NOMO-1 (cell line): ENCODE results near the gene PIH1D2.
"Not testable (repeated sequence)": the region's sequence is repeated elsewhere in the genome, so short reads cannot be mapped to it uniquely, and the experiment has no call there.

Source experiments
- DNase-seq, 2 experiments: peaks; one replicate each; lab custom pipeline; 2025; ENCODE audit not compliant: unreplicated experiment in 2 of 2; lab: John Stamatoyannopoulos, UW

The PIH1D2 gene, protein sequence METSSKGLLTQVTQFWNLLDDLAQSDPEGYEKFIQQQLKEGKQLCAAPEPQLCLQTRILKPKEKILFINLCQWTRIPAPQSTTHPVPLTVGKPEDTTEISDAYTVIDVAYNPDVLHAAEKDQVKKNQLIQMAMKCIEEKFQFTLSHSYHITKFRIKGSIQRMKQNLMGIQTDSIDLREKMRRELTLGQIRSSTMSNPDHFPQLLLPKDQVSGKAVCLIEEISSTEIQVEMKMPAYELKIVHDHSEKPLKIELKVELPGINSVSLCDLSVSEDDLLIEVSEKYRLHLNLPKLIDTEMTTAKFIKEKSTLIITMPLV

DNA sequence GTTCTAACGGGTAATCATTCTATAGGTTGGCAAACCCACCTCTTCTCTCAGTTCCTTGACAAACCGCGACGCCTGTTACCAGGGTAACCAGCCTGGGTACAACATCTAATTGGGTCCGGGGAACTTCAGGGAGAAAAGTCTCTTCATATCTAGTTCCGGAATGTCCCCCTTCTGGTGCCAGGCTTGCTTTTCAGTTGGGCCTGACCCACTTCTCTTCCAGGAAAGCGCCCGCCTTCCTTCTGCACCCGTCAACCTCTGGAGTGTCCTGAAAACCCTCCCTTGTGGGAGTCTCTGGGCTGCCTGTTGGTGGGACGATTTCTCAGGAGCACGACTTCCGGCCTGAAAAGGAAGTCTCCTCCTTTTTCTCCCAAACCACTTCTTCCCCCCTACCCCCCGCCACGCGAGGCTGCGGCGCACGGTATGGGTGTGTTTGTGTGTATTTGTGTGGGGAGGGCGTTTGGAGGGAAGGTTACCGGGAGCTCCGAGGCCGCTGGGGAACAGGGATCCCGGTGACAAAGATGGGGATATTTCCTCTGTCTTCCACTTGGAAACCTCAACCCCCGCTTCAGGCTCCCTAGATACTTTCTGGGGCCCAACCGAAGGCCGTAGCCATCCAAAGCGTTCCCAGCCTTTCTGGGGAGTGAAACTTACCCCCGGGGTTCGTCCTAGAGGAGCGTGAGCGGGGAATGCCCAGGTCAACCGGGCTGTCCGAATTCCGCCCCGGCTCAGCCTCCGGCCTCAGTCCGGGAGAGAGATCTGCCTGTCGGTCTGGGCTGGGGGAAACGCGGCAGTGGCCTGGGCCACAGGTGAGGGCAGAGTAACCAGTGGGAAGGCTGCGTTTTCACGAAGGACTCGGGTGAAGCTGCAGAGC lies at the start of gene PIH1D2, which contains the start of gene NKAPD1:
PIH1D2 (minus strand) TSS at position 77 of the 871 bp plus-strand sequence. CDS start 843 bp downstream, outside the sequence.
NKAPD1 (plus strand) TSS at position 359 of the 871 bp plus-strand sequence. CDS start 1,276 bp downstream, outside the sequence.
- peak; percentile 69 to 85 for DNase-seq

DNA sequence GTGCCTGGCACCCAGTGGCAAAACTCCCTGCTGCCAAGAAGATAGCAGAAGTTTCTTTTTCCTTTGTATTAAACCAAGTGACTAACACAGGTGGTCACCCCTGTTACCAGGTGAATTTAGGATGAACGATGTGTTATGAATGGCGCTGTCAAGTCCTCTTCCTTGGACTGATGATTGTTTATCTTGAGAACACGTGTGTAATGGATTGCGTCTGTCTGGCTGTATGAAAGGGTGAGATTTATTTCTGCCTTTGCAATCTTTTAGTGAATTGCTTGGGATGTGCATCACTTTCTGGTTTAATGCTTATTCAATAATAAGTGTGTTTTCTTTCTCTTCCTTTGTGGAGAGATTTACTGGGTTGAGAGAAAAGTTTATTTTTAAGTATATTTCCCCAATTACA lies 49.3 kb upstream of the PIH1D2 start:
- DNase-seq = no peak

DNA sequence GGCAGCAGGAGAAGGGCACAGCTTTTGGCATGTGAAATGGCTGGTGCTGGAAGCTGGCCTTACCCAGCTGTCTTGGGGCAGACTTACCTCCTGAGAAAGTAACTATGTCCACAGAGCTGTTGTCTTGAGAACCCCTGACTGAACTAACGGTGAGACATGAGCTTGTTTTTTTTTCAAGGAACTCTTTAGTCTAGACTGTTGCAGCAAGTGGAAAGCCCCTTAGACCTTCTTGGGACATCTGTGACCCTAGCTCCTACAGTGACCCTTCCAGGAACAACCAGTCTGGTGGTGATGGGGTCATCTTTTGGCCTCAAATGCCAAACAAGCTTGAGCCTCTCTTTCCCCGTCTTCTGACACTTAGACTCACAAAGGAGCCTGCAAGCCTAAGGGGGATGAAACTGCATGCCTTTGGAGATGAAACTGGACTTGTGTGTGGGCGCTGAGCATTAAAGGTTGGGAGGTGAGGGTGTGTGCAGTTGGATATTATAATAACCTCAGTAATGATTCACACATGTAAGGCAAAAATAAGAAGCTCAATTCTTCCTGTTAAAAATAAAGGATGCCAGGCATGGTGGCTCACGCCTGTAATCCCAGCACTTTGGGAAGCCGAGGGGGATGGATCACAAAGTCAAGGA lies 48.3 kb upstream of the PIH1D2 start:
- DNase-seq = no peak

DNA sequence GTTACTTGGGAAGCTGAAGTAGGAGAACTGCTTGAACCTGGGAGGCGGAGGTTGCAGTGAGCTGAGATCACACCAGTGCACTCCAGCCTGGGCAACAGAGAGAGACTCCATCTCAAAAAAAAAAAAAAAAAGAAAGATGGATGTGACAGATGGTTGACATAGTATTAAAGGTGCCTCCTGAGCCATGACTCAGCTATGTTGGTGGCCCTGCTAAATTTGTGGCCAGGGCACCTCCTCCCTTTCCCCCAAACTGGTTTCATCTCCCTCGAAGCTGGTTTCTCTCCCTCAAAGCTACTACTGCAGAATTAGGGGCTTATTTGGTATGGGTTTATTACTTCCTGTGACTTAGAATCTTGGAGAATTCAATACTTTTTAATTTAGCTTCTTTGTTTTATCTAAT lies 44.4 kb upstream of the PIH1D2 start:
- DNase-seq = no peak

DNA sequence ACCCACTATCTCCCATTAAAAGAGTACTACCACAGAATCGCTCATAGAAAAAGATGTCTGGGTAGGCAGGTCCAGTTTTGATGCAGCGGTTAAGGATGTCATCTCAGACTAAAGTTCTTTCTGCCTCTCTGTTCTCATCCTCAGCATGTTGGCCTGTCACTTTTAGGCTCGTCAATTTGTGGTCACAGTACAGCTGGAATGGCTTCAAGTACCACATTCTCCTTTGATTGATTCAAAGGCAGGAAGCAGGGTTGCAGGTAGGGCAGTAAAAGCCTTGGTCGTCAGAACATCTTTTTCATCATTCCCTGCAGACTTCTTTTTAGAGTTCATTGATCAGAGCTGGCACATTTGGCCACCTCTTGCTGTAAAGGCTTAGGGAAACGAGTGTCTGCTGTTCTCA lies 41.6 kb upstream of the PIH1D2 start:
- DNase-seq = no peak

DNA sequence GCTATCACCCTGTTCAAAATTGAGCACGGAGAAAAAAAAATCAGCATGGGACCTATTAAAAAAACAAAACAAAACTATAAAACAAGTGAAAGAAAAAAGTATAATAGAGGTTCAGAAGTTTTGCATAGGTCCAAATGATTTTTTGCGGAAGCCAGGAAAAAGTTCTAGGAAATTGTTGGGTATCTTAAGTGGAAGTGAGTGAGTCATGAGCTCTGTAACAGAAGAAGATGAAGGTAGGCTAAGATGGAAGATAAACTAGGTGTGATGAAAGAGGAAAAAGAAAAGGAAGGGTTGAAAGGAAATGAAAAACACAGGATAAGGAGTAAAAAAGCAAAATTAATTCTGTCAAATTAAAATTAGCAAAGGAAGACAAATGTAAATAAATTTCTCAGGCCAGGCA lies 40.6 kb upstream of the PIH1D2 start:
- DNase-seq = no peak

DNA sequence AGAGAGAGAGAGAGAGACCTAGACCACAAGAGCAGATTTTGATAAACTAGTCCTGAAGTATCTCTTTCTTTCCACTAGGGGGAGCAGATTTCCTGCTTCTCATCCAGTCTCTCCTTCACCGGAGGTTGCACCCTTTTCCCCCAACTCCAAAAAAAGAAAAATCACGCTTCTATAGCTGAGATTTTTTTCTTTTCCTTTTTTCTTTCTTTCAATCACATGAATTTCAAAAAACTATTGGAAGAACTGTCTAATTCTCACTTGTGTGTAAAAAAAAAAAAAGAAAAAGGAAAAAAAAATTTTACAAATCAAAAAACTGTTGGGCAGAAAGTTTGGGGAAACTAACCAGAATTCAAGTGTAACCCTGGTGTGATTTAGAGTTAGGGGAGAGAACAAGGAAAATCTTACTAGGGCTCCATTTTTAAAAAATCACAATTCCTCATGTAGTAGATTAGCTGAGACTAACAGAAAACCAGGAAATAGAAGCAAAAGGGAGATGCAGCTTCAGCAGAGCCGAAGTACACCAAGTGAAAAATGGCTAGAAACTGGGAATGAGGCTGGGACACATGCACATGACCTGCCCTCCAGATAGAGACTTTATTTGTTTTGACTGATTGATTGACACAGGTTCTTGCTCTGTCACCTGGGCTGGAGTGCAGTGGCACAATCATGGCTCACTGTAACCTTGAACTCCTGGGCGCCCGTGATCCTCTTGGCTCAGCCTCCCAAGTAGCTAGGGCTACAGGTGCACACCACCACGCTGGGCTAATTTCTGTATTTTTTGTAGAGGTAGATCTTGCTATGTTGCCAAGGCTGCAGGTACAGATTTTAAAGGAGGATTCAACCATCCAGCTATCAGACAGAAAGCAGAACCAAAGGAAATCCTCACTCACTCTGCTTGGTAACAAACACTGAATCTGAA lies 40.0 kb upstream of the PIH1D2 start:
- peak; percentile 36 to 67 for DNase-seq

DNA sequence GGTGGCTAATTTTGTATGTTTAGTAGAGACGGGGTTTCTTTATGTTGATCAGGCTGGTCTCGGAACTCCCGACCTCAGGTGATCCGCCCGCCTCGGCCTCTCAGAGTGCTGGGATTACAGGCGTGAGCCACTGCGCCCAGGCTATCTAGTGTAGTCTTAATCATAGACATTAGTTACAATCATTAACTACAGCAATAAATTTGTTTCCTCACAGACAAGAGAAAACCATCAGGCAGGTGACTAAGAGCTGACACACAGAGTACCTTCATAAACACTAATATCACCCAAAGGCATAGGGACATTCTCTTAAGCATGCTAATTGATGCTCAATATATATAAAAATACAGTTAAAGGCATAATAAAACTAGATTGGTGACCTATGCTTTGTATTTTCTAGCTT lies 32.3 kb upstream of the PIH1D2 start:
- no peak for DNase-seq

DNA sequence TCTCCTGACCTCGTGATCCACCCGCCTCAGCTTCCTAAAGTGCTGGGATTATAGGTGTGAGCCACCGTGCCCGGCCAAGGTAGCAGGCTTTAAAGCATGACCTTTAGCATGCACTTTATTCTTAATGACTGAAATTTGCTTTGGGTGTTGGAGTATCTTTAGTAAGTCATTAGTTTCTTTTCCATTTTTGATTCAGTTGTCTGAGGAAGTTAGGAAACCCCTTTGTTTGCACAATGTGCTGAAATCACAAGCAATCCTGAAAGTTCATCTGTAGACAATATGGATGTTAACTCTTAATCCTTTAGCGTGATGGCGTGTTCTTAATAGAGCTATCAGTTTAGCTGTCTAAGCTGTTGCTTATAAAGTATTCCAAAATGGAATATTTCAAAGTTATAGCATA lies 29.6 kb upstream of the PIH1D2 start:
- DNase-seq = peak in 1 of 2 experiments; percentile 72

DNA sequence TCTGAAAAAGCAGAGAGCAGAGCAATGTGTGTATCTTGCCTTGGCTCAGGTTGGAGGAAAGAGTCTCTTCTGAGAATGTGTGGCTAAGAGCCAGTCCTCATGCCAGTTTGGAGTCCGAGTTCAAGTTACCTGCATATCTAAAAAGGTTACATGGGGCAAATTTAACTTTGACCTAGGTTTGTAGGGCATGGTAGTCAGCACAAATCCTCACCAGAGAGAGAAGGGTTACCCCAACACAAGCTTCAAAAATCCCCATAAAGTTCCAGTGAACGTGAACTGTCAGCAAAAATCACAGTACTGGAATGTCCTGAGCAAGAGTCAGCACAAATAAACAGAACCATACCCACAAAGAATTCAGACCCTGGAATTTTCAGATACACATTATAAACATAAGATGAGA lies 26.6 kb upstream of the PIH1D2 start:
- DNase-seq = no peak

DNA sequence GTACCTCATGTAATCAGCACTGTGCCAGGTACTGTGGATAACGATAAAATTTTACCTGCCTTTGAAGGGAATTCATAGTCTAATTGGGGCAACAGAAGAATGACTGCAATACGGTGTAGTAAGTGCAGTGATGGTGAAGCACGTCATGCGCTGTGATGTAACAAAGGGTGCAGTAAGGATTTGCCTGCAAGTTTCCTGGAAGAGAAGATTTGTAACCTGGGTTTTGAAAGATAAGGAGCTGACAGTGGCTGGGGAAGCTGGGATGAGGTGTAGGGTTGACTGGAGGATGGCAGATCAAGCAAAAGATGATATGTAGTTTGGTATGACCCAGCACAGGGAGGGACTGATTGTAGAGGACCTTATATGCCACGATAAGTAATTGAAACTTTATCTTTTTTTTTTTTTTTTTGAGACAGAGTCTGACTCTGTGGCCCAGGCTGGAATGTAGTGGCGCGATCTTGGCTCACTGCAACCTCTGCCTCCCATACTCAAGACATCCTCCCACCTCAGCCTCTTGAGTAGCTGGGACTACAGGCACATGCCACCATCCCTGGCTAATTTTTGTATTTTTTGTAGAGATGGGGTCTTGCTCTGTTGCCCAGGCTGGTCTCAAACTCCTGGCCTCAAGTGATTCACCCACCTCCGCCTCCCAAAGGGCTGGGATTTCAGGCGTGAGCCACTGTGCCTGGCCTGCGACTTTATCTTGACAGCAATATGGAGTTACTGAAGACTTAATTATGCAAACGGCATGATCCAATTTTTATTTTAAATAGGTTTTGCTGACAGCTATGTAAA lies 24.1 kb upstream of the PIH1D2 start:
- no peak for DNase-seq

DNA sequence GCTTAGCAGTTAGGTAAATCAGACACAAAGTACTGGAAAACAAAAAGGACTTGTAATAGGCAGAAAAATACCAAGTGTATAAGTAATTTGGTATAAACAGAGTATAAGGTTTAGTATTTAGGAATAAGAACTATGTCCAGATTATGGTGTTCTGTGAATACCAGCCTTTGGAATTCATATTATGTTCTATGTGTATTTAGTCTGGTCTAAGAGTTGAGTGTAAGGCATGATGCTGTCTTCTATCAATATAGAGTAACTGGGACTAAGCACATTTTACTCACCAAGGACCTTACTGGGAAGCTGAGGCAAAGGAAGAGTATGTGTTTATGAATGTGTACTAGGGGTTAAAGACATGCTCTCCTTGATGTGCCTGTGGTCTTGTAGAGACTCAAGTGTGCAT lies 22.4 kb upstream of the PIH1D2 start:
- no peak for DNase-seq

DNA sequence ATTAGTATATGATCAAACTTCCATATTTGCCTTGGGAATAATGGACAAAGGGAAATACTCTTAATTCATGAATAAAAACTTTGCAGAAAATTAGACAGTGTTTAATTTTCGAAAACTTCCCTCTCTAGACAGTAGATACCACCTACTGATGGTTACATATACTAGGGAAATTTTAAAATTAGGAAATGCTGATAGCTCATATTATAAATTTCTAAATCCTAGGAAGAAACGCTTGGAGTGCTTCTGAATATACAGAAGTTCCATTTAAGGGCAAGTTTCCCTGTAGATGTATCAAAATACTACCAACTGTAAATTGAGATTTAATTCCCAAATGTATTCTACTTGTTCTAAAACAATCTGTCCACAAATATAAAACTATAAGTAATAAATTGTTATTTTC lies 21.5 kb upstream of the PIH1D2 start:
- DNase-seq = not testable (repeated sequence)

DNA sequence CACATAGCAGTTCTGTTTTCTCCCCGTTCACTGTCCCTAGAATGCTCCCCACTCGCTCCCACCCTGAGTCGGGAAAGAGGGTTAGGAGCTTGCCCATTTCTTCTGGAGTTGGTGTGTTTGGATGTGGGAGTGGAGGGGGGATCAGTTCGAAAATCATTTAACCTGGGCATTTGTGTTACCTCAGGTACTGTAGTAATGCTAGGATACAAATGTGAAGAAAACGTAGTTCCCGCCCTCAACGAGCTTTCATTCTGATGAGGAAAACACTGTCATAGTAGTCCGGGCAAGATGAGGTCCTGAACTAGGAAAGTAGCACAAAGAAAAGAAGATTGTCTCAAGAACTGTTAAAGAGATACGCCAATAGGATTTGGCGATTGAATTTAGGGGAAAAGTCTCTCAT lies 13.4 kb upstream of the PIH1D2 start:
- no peak for DNase-seq

DNA sequence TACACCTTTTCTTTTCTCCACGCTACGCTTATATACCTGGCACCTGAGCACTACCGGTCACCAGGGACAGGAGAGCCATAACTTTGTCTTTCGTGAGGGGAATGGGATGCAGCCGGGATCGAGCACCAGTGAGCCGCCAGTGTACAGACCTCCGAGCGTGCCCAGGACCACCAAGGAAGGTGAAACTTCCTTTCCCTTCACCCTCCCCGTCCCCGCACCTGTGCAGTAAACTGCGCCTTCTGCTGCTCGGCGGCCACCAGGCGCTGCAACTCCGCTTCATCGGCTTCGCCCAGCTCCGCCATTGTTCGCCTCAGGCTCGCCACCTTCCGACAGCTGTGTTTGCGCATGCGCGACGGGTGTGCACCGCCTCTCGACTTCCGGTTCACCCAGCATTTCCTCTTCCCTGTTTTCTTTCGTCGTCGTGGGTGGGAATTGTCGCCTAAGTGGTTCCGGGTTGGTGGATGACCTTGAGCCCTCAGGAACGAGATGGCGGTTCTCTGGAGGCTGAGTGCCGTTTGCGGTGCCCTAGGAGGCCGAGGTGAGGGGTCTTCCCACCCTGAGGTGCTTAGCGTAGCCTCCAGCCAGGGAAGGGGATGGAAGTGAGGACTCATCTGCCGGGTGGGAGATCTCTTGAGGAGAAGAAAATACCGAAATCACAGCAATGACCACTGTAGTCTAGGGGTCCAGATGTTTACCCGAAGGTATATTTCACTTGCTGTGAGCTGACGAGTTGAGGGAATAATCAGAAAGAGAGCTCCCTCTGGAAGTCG lies 12.8 kb upstream of the PIH1D2 start, which contains the start of the genes SDHD and TIMM8B:
SDHD (plus strand) TSS at position 452 of the 770 bp plus-strand sequence; CDS start at position 487, 35 bp downstream.
TIMM8B (minus strand) TSS at position 335 of the 770 bp plus-strand sequence; CDS start at position 302, 33 bp downstream.
- DNase-seq = peak; percentile 98

DNA sequence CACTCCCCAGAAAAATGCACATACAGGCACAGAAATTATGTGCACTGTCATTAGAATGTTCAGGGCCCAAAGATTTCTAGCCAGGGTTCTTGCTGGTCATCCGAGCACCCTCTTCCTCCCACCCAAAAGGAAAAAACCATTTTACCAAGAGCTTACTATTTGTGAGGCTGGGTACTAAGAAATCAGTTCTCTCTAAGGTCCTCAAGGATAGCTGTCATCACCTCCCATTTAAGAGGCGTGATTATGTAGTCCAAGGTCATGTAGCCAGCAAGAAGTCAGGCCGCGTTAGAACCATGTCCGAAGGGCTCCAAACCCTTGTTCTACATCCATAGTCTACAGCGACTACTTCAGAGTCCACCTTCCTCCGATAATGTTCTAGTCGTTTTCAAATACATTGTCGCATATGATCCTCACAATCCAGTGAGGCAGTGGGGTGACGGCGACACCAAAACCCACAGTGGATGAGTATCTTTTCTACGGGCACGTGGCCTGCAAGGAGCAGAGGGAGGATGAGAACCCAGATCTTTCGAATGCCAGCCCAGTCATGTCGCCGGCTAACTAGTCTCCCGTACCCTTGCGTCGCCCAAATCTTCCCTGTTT lies 12.1 kb upstream of the PIH1D2 start:
- DNase-seq = peak; percentile 13 to 25

DNA sequence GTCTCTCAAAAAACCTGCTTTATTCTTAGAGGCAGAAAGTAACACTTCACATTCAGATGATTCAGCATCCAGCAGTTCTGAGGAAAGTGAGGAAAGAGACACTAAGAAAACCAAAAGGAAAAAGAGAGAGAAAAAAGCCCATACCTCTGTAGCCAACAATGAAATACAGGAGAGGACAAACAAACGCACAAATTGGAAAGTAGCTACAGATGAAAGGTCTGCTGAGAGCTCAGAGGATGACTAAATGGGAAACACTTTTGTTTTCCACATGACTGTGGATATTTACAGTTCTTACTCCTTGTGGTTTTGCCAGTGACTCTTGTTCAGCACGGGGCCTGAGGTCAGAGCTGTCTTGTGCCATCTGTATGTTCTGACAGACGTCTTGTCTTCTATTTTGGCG lies 8.9 kb upstream of the PIH1D2 start:
- DNase-seq = no peak

DNA sequence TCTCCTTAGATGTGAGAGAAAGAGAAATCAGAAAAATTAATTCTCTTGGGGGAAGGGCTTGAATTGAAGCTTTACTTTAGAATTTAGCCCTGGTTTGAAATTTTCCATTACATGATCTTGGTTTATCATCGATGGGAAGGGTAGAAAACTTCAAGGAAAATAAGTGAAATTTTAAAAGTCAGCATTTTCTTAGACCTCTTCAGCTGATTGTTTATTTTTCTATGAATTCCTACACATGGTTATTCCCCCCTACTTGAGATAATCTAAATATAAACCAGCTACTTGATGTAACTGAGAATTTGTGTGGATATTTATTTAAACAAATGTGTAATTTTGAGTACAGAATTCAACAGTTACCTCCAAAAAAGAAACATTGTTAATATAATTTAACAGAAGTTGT lies 10.9 kb downstream of the PIH1D2 start:
- DNase-seq = no peak
